Gastroesophageal sphincter (tissue), 3 donors: Measurements from ENCODE around the gene PLA2G4D.
"Not testable (repeated sequence)": the region's sequence is repeated elsewhere in the genome, so short reads cannot be mapped to it uniquely, and the experiment has no call there.

Source experiments
- CTCF ChIP-seq, 4 experiments: fragments of 200-600 bp in 2 of 4; fragments of 450-650 bp in 2 of 4; sonication (generic) in 1 of 4; IDR thresholded peaks; one replicate each; pipeline ENCODE4 v1.5.1; 2017 to 2019; ENCODE audit warnings: antibody characterized with exemption in 4 of 4, mild to moderate bottlenecking in 2 of 4, moderate library complexity in 2 of 4
- EP300 ChIP-seq: sonication (generic); formaldehyde crosslinking; IDR thresholded peaks from one replicate; pipeline ENCODE4 v1.6.1; 2017; ENCODE audit warnings: antibody characterized with exemption, mild to moderate bottlenecking
- POLR2A ChIP-seq, 2 donors: fragments of 450-650 bp; IDR thresholded peaks; one replicate each; pipeline ENCODE4 v1.6.1; 2017; ENCODE audit warnings: antibody characterized with exemption in 2 of 2, mild to moderate bottlenecking in 2 of 2, moderate library complexity in 1 of 2

- TF ChIP-seq CTCF (IDR thresholded peaks at IDR 0.05); POLR2A (IDR thresholded peaks at IDR 0.05); EP300: not testable (repeated sequence)
Measured at GRCh38 chr15:42091753-42092397, 2.5 kb downstream of the PLA2G4D start.
